HEK293T (cell line): ENCODE results near the gene FBXL16.

ENCODE experiments used
- CTCF ChIA-PET: fragments of 350-600 bp; formaldehyde crosslinking; extraction: SDS; loops from one replicate; lab custom pipeline; 2021; ENCODE audit warnings: antibody characterized with exemption, inconsistent platforms; lab: Yijun Ruan, JAX
- POLR2A ChIA-PET: fragments of 350-600 bp; formaldehyde crosslinking; extraction: SDS; loops from one replicate; lab custom pipeline; 2020; ENCODE audit warnings: antibody characterized with exemption, inconsistent platforms; lab: Yijun Ruan, JAX
- DNase-seq: peaks from one replicate; pipeline ENCODE4 v3.0.0; 2012; ENCODE audit warnings: mixed read lengths; ENCODE audit errors: extremely low spot score
- ARNT ChIP-seq: fragments of 450-650 bp; IDR thresholded peaks from 2 replicates; pipeline ENCODE4 v1.6.1; 2017; ENCODE audit warnings: mild to moderate bottlenecking
- BHLHE40 ChIP-seq: fragments of 450-650 bp; IDR thresholded peaks from 2 replicates; pipeline ENCODE4 v1.6.1; 2016; ENCODE audit warnings: mild to moderate bottlenecking, moderate library complexity, borderline replicate concordance
- CTBP1 ChIP-seq: fragments of 450-650 bp; IDR thresholded peaks from 2 replicates; pipeline ENCODE4 v1.6.1; 2016; ENCODE audit warnings: borderline replicate concordance
- ELF4 ChIP-seq: fragments of 450-650 bp; IDR thresholded peaks from 2 replicates; pipeline ENCODE4 v1.6.1; 2017; ENCODE audit warnings: antibody characterized with exemption
- FOXA1 ChIP-seq: fragments of 450-650 bp; IDR thresholded peaks from 2 replicates; pipeline ENCODE4 v1.6.1; 2016; ENCODE audit warnings: mild to moderate bottlenecking
- FOXK2 ChIP-seq: fragments of 450-650 bp; IDR thresholded peaks from 2 replicates; pipeline ENCODE4 v1.6.1; 2016; ENCODE audit warnings: mild to moderate bottlenecking
- FOXM1 ChIP-seq: fragments of 450-650 bp; IDR thresholded peaks from 2 replicates; pipeline ENCODE4 v1.6.1; 2017; ENCODE audit warnings: mild to moderate bottlenecking, borderline replicate concordance
- HDGF ChIP-seq: fragments of 450-650 bp; IDR thresholded peaks from 2 replicates; pipeline ENCODE4 v1.6.1; 2017; ENCODE audit warnings: antibody characterized with exemption, borderline replicate concordance
- L3MBTL2 ChIP-seq: fragments of 450-650 bp; conservative IDR thresholded peaks from 2 replicates; pipeline ENCODE4 v1.6.1; 2016; ENCODE audit warnings: mild to moderate bottlenecking
- LEF1 ChIP-seq: fragments of 450-650 bp; IDR thresholded peaks from 2 replicates; pipeline ENCODE4 v1.6.1; 2017; ENCODE audit warnings: mild to moderate bottlenecking, borderline replicate concordance
- NFRKB ChIP-seq: fragments of 450-650 bp; IDR thresholded peaks from 2 replicates; pipeline ENCODE4 v1.6.1; 2016; ENCODE audit warnings: mild to moderate bottlenecking, moderate library complexity
- PKNOX1 ChIP-seq: fragments of 450-650 bp; IDR thresholded peaks from 2 replicates; pipeline ENCODE4 v1.6.1; 2016
- SP1 ChIP-seq: fragments of 450-650 bp; IDR thresholded peaks from 2 replicates; pipeline ENCODE4 v1.6.1; 2017
- SUZ12 ChIP-seq: fragments of 450-650 bp; IDR thresholded peaks from 2 replicates; pipeline ENCODE4 v1.6.1; 2016; ENCODE audit warnings: mild to moderate bottlenecking
- TARDBP ChIP-seq: fragments of 450-650 bp; IDR thresholded peaks from 2 replicates; pipeline ENCODE4 v1.6.1; 2016
- ZNF384 ChIP-seq: fragments of 450-650 bp; IDR thresholded peaks from 2 replicates; pipeline ENCODE4 v1.6.1; 2016

Gene FBXL16

GRCh38 chr16:711548-712320, 6.1 kb upstream of the FBXL16 start:
- peak; percentile 84 for DNase-seq
- ChIA-PET POLR2A (interaction anchor here (0.8 to 1.7 kb wide), 4 partner anchors 10 to 77 kb away, joined by 3 to 9 read pairs (median 4); partner anchors contain the start of genes ANTKMT, CHTF18, CIAO3 and RPUSD1), CTCF (interaction anchor here (0.7 to 1.5 kb wide), 5 partner anchors 11 to 77 kb away, joined by 3 to 5 read pairs (median 4); partner anchors contain the start of genes CHTF18 and RPUSD1)
- TF ChIP-seq SUZ12 (no peak), BHLHE40 (no peak), FOXK2 (no peak), TARDBP (no peak), SP1 (no peak), ELF4 (no peak), NFRKB (no peak), L3MBTL2 (no peak)

DNA sequence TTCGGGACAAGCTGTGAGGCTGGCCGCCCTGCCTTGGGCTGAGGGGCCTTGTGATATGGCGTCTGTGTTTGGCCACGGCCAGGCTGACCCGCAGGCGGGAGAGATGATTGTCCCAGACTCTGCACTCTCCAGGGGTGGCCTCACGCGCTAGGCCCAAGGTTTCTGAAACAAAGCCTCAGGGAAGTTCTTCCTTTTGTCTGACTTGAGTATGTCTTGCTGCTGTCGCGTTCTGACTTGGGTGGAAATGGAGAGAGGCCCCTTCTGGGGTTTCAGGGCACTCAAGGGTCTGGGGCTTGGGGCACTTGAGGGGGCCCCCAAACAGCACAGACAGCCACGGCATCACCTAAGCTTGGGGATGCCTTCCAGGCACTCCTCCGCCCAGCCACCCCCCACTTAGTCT, 5.5 kb upstream of the FBXL16 start:
- ChIA-PET POLR2A (interaction anchor here (0.7 to 1.8 kb wide), 2 partner anchors 9 to 77 kb away, joined by 4 to 7 read pairs; partner anchors contain the start of gene RPUSD1), CTCF (no interaction called here)
- DNase-seq = no peak
- TF ChIP-seq ELF4 = no peak
- no peak for TF ChIP-seq CTBP1
- no peak for TF ChIP-seq ARNT
- no peak for TF ChIP-seq L3MBTL2
- no peak for TF ChIP-seq TARDBP
- TF ChIP-seq SP1 = no peak
- no peak for TF ChIP-seq ZNF384
- no peak for TF ChIP-seq FOXM1
- no peak for TF ChIP-seq BHLHE40
- no peak for TF ChIP-seq SUZ12
- no peak for TF ChIP-seq FOXA1
- TF ChIP-seq PKNOX1 = no peak
- TF ChIP-seq LEF1 = no peak
- TF ChIP-seq FOXK2 = no peak
- TF ChIP-seq NFRKB = no peak
- TF ChIP-seq HDGF = no peak

GRCh38 chr16:710500-711075, 5.0 kb upstream of the FBXL16 start:
- DNase-seq = no peak
- no peak for TF ChIP-seq FOXK2
- no peak for TF ChIP-seq SUZ12
- no peak for TF ChIP-seq ELF4
- TF ChIP-seq TARDBP = no peak
- ChIA-PET CTCF (interaction anchor here (1.1 to 2.0 kb wide), 3 partner anchors 10 to 75 kb away, joined by 3 to 7 read pairs (median 6); partner anchors contain the start of genes ANTKMT and CCDC78), POLR2A (interaction anchor here (0.7 to 1.8 kb wide), 4 partner anchors 9 to 77 kb away, joined by 3 to 7 read pairs (median 4); partner anchors contain the start of genes CCDC78, HAGHL and RPUSD1)

- ChIA-PET CTCF (interaction anchor here (0.7 to 2.0 kb wide), 4 partner anchors 11 to 75 kb away, joined by 3 to 7 read pairs (median 5); partner anchors contain the start of genes ANTKMT and CCDC78), POLR2A (interaction anchor here (0.6 to 1.8 kb wide), 6 partner anchors 10 to 78 kb away, joined by 3 to 7 read pairs (median 4); partner anchors contain the start of genes ANTKMT, CCDC78, HAGHL and JMJD8)
- DNase-seq = peak; percentile 69
- TF ChIP-seq FOXA1 (no peak), FOXK2 (no peak), L3MBTL2 (no peak), NFRKB (no peak), SP1 (no peak), ELF4 (no peak)
Observed at GRCh38 chr16:709566-710499, 4.2 kb upstream of the FBXL16 start.

GRCh38 chr16:708959-709358, 3.4 kb upstream of the FBXL16 start:
- no peak for TF ChIP-seq CTBP1
- TF ChIP-seq FOXK2 = no peak
- no peak for TF ChIP-seq SUZ12
- TF ChIP-seq SP1 = no peak
- TF ChIP-seq FOXA1 = no peak
- TF ChIP-seq ZNF384 = no peak
- no peak for TF ChIP-seq PKNOX1
- TF ChIP-seq L3MBTL2 = no peak
- TF ChIP-seq HDGF = no peak
- no peak for TF ChIP-seq ARNT
- TF ChIP-seq TARDBP = no peak
- TF ChIP-seq LEF1 = no peak
- no peak for TF ChIP-seq ELF4
- no peak for TF ChIP-seq NFRKB
- TF ChIP-seq BHLHE40 = no peak
- TF ChIP-seq FOXM1 = no peak
- ChIA-PET POLR2A (interaction anchor here (0.6 to 1.8 kb wide), 2 partner anchors 11 to 12 kb away, joined by 3 to 7 read pairs; partner anchors contain the start of gene ANTKMT), CTCF (interaction anchor here (1.0 to 2.0 kb wide), 2 partner anchors 11 to 60 kb away, joined by 3 to 7 read pairs; partner anchors contain the start of genes ANTKMT and WDR90)
- DNase-seq = no peak
